Activated CD4-positive, alpha-beta T cell treated with anti-CD3 and anti-CD28 coated beads for 36 hours (primary cell): Measurements from ENCODE around the gene MORN1. TPM values are rescaled to one million over a fixed set of nuclear protein-coding genes. Genes with fewer than 3 reads are reported as not detected.

Experiments used
- ATAC-seq: fragments of 200-7000 bp; cut with Tn5 transposase; one replicate; pipeline ENCODE4 v1.10.0; 2021; ENCODE audit warnings: mild to moderate bottlenecking, moderate library complexity
- CTCF ChIA-PET: fragments of 350-600 bp; sonication (Branson Sonifier 250); formaldehyde crosslinking; loops from one replicate; lab custom pipeline; 2021; ENCODE audit warnings: antibody characterized with exemption; lab: Charles Lee
- POLR2A ChIA-PET: fragments of 350-600 bp; sonication (Branson Sonifier 250); formaldehyde crosslinking; loops from one replicate; lab custom pipeline; 2021; ENCODE audit warnings: antibody characterized with exemption, inconsistent platforms; lab: Charles Lee
- DNase-seq: peaks from one replicate; pipeline ENCODE4 v3.0.0-alpha.2; 2020
- H3K27ac Mint-ChIP-seq: one replicate; pipeline ENCODE4 v1.8.0; 2021; ENCODE audit warnings: mixed read lengths
- H3K27me3 Mint-ChIP-seq: one replicate; pipeline ENCODE4 v1.8.0; 2021; ENCODE audit warnings: mixed read lengths
- H3K36me3 Mint-ChIP-seq: one replicate; pipeline ENCODE4 v1.8.0; 2021; ENCODE audit warnings: low read depth, mixed read lengths
- H3K4me1 Mint-ChIP-seq: one replicate; pipeline ENCODE4 v1.8.0; 2021; ENCODE audit warnings: mixed read lengths
- H3K4me3 Mint-ChIP-seq: one replicate; pipeline ENCODE4 v1.8.0; 2021; ENCODE audit warnings: mild to moderate bottlenecking, moderate library complexity, mixed read lengths
- H3K9me3 Mint-ChIP-seq: one replicate; pipeline ENCODE4 v1.8.0; 2021; ENCODE audit warnings: low read depth, mixed read lengths
- intact Hi-C, 2 experiments: fragments of 100-400 bp; cut with DNase I in 1 of 2; cut with micrococcal nuclease in 1 of 2; formaldehyde crosslinking; loops; one replicate each; pipeline versions ENCODE4 v1.14.2 to v1.15.1; 2022 to 2024; cut with DNase I, micrococcal nuclease
- total RNA-seq, 2 experiments: library from RNA; stranded (reverse); gene quantifications; one replicate each; pipeline ENCODE4 v1.2.3, GENCODE V29; 2021

The MORN1 gene
- total RNA-seq, 2 experiments from 2014 or later, result 5.1 to 6.1 TPM

DNA sequence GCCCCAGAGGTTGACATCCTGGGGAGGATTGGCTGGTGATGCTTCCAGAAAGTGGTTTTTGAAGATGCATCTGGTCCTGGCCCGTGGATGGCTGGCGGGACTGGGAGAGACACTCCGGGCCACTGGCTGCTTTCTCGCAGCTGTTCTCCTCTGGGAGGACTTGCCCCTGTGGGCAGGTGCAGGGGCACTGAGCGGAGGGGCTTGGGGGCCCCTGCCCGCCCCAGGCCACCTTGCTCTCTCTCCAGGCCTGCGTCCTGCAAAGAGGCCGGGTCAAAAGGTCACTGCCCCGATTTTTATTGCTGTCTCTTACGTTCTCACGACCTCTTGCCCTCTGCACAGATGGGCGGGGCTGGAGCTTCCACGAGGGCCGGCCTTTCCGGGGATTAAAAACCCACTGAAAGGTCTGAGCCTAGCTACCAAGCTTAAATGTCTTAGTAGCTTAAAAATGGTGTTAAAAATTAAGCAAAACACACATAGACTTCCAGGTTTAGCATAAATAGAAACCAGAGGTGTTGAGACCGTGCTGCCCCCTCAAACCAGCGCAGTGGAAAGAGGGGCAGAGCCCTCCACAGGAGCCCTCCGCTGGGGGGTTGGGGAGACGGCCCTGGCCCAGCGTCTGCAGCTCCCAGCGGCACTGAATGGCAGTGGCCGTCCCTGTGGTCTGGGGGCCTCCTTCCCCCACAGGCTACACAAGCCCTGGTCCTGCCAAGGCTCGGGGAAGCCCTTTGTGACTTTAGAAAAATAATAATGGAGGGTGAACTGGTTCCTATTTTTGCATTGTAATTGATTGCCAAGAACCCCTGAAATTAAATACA, 119.3 kb downstream of the MORN1 start:
- H3K4me1 Mint-ChIP-seq, result peaks cover 49% of the 10 kb centered on the region
- H3K27ac Mint-ChIP-seq, result no peak overlapping the region

More for the DNA sequence above, 119.3 kb downstream of the MORN1 start:
- Mint-ChIP-seq H3K9me3 (no peaks in the 10 kb centered on the region), H3K27me3 (no peaks in the 10 kb centered on the region), H3K36me3 (peaks cover 4% of the 10 kb centered on the region), H3K4me3 (no peak overlapping the region)
- DNase-seq, result no peak
- ATAC-seq, result no peak
- intact Hi-C loops, result no loop called here
- POLR2A ChIA-PET, result no interaction called here
- CTCF ChIA-PET, result interaction anchor here (0.7 kb wide), 1 partner anchor 40 kb away, joined by 3 read pairs; no protein-coding TSS in a partner anchor

Other genes with a start within 250 kb of the MORN1 start
- 10 to 100 TPM; 69.7 to 84.4 TPM for gene FAAP20, start 196.8 kb downstream of the MORN1 start, total RNA-seq
- 10 to 100 TPM; 28.7 to 34.0 TPM for gene SKI, start 163.2 kb downstream of the MORN1 start, total RNA-seq
- gene RER1, start 287 bp upstream of the MORN1 start, total RNA-seq, result 100 to 1,000 TPM; 146 to 152 TPM
- 10 to 100 TPM; 15.1 to 17.7 TPM for gene PEX10, start 21.0 kb upstream of the MORN1 start, total RNA-seq
- 1 to 10 TPM; 5.1 to 6.3 TPM for gene PLCH2, start 84.7 kb upstream of the MORN1 start, total RNA-seq
- gene PANK4, start 135.0 kb upstream of the MORN1 start, total RNA-seq, result 10 to 100 TPM; 32.4 to 39.2 TPM
- gene HES5, start 138.7 kb upstream of the MORN1 start, total RNA-seq, result under 1 TPM in 1 of 2 experiments, not detected in 1; 0.14 TPM
- gene TNFRSF14, start 164.8 kb upstream of the MORN1 start, total RNA-seq, result 100 to 1,000 TPM; 135 to 145 TPM
- gene PRXL2B, start 195.2 kb upstream of the MORN1 start, total RNA-seq, result 10 to 100 TPM; 23.7 to 36.8 TPM
- 1 to 10 TPM in 1 of 2 experiments, under 1 TPM in 1; 0.97 to 1.4 TPM for gene MMEL1, start 241.5 kb upstream of the MORN1 start, total RNA-seq